ENCODE results near the gene RFX2.
"Not testable (repeated sequence)": the region's sequence is repeated elsewhere in the genome, so short reads cannot be mapped to it uniquely, and the experiment has no call there.

The RFX2 gene

GRCh38 chr19:6110360-6110977 lies at the start of gene RFX2:
RFX2 (minus strand) TSS chr19:6110500; CDS start chr19:6047496, 63,004 bp downstream.
- DNase-seq (ENCODE audit: low read depth in 2 of 2), result peak; percentile 98 to 99

GRCh38 chr19:6156033-6156432 lies 45.7 kb upstream of the RFX2 start:
- DNase-seq (ENCODE audit: low read depth in 2 of 2), result no peak

DNA sequence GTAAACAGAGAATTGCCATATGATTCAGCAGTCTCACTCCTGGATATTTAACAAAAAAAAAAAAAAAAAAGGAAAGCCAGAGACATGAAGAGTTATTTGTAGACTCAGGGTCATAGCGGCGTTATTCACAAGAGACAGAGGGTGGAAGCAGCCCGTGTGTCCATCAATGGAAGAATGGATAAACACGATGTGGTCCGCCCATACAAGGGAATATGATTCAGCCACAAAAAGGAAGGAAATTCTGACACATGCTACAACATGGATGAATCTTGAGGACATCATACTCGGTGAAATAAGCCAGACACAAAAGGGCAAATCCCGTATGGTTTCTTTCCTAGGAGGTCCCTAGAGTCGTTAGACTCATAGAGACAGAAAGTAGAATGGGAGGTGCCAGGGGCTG lies 40.0 kb upstream of the RFX2 start:
- no peak for DNase-seq (ENCODE audit: low read depth in 2 of 2)

- DNase-seq (ENCODE audit: low read depth in 2 of 2), result no peak
These were observed 30.9 kb upstream of the RFX2 start for GRCh38 chr19:6141217-6141616.

DNA sequence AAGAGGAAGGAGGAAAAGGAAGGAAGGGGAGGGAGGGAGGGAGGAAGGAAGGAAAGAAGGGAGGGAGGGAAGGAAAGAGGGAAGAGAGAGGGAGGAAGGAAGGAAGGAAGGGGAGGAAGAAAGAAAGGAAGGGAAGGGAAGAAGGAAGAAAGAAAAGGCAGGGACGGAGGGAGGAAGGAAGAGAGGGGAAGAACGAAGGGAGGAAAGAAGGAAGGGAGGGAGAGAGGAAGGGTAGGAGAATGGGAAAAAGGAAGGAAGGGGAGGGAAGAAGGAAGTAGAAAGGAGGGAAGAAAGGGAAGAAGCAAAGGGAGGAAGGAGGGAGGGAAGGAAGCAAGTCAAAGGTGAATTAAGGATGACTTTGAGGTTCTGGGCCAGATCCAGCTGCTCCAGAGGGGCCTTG lies 28.2 kb upstream of the RFX2 start:
- no peak for DNase-seq (ENCODE audit: low read depth in 2 of 2)

DNA sequence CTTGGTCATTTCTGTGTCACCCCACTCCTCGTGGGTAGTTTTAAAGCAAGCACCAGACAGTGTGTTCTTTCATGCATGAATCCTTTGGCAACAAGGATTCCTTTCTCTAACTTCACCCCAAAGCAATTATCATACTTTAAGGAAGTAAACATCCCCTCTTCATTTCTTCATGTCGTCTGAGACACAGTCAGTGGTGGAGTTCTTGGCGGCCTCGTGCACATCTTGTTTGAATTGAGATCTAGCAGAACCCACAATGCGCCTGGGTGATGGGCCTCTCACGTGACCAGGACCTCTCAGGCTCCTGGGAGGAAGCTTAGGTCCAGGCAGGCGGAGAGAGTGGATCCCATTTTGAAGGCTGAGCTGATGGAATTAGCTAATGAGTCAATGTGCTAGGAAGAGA lies 27.8 kb upstream of the RFX2 start:
- DNase-seq (ENCODE audit: low read depth in 2 of 2), result no peak

GRCh38 chr19:6133231-6133630 lies 22.9 kb upstream of the RFX2 start:
- no peak for DNase-seq (ENCODE audit: low read depth in 2 of 2)

DNA sequence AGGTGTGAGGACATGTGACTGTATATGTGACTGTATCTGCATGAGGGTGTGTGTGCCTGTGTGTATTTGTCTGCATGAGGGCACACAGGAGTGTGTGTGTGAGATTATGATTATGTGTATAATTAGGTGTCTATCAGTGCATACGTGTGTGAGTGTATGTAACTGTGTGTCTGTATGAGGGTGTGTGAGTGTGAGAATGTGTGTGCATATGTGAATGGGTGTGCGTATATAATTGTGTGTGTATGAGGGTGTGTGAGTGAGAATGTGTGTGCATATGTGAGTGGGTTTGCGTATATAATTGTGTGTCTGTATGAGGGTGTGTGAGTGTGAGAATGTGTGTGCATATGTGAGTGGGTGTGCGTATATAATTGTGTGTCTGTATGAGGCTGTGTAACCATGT lies 22.2 kb upstream of the RFX2 start:
- no peak for DNase-seq (ENCODE audit: low read depth in 2 of 2)

DNA sequence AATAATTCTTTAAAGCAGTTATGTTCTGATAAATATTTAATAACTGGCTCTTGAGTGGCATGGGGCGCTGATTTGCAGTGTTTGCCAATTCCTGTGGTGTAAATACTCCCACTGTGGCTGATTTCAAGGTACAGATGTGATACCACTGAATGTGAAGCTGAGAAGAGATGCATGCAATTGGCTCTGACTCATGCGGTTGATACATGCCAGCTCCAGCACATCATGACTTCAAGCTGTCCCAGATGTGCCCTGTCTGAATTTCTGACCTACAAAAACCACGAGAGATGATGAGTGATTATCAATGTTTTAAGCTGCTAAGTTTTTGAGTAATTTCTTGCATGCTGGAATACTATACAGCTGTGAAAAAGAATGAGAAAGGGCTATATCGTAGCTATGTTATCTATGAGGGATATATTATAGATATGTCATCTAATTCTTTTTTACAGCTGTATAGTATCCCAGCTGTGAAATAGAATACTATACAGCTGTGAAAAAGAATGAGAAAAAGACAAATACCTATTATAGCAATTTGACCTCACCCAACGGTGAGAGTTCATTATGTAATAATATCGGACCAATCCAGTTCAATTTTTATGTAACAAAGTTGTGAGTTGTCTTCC lies 17.5 kb upstream of the RFX2 start:
- DNase-seq (ENCODE audit: low read depth in 2 of 2), result no peak

DNA sequence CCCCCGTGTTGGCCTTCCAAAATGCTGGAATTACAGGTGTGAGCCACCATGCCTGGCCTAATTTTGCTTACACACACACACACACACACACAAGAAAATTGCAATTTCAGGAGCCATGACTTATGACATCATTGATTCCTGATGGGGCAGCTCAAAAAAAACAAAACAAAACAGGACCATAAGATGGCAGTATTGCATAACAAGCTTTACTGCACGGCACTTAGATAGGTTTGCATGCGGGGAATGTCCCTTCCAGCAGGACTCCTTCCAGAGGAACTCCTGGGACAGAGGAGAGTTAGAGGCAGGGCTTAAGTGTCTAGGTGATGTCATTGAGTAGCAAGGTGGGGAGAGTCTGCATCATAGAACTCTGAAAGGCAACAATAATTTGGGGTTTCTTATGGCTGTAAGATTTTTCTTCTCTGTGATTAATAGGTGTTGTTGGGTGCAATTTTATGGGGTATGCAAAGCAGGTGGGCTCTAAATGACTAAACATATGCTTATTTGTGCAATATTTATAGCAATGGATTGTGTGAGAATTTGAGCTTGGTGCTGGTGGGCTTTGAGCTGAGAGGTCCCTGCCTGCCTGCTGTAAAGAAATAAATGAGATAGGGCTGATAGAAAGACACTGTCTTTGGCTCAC lies 16.2 kb upstream of the RFX2 start:
- DNase-seq (ENCODE audit: low read depth in 2 of 2), result no peak

GRCh38 chr19:6125571-6125989 lies 15.3 kb upstream of the RFX2 start:
- peak; percentile 34 to 46 for DNase-seq (ENCODE audit: low read depth in 2 of 2)

- DNase-seq (ENCODE audit: low read depth in 2 of 2), result no peak
These were observed 8.7 kb upstream of the RFX2 start for GRCh38 chr19:6119031-6119430.

GRCh38 chr19:6118043-6118442 lies 7.7 kb upstream of the RFX2 start:
- DNase-seq (ENCODE audit: low read depth in 2 of 2), result no peak

- DNase-seq (ENCODE audit: low read depth in 2 of 2), result no peak
These were observed 7.2 kb upstream of the RFX2 start for GRCh38 chr19:6117534-6117933.

DNA sequence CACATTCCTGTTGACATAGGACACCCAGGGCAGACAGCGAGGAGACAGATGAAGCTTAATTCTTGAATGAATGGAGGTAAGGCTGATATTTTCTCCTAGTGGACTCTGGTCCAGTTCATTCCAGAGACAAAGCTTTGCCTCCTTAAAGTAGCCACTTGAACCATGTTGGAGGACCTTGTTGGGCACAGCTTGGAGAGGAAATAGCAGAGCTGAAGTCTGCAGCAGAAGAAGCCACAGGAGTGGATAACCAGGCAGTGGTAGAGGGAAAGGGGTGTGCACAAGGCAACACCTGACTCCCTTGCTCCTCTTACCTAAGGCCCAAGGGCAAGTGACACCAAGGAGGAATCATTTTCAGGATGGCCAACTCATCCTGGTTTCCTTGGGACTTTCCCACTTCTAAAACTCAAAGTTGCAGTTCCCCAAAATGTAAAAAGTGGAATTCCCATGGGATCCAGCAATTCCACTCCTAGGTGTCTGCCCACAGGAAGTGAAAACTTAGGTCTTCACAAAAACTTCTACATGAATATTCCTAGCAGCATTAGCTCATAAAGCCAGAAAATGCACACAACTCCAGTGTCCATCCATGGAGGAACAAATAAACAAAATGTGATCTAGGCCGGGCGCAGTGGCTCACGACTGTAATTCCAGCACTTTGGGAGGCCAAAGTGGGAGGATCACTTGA lies 6.6 kb upstream of the RFX2 start:
- no peak for DNase-seq (ENCODE audit: low read depth in 2 of 2)

- DNase-seq (ENCODE audit: low read depth in 2 of 2), result no peak
These were observed 5.7 kb upstream of the RFX2 start for GRCh38 chr19:6115992-6116391.

DNA sequence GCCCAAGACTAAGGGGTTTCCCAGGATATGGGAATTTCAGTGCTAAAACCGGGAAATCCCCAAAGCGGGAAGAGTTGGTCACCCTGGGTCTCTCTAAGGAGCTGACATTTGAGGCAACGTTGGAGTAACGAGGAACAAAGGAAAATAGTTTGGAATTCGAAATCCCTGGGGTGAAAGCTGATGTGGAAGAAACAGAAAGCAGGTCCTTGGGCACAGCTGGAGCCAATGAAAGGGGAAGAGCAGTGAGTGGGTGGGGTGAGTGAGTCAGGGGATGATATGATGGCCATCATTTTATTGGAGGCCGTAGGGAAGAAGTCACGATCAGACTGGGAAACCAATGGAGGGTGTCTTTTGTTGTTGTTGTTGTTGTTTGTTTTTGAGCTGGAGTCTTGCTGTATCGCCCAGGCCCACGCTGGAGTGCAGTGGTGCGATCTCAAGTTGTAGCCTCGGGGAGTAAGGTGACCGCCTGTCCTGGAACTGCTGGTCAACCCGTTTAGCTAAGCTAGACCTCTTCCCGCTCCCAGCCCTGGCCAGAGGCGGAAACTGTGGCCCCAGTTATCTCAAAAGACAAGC lies 3.4 kb upstream of the RFX2 start:
- no peak for DNase-seq (ENCODE audit: low read depth in 2 of 2)

DNA sequence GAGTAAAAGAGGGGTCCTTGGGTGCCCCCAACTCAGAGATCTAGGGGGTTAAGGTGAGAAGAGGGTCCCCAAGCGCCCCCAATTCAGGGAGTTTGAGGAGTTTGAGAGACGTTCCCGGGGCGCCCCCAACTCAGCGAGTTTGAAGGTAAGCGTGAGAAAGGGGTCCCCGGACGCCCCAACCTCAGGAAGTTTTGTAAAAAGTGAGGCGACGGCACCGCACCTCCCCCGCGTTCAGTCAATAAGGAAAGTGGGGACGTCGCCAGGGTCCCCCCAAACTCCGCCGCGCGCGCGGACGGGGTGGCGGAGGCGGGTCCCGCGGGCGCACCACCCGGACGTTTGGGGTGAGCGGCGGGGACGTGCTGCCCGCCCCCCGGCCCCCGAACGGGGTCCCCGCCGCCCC lies 353 bp downstream of the RFX2 start:
- DNase-seq (ENCODE audit: low read depth in 2 of 2), result no peak

- peak; percentile 43 to 49 for DNase-seq (ENCODE audit: low read depth in 2 of 2)
These were observed 1.3 kb downstream of the RFX2 start for GRCh38 chr19:6108721-6109633.

DNA sequence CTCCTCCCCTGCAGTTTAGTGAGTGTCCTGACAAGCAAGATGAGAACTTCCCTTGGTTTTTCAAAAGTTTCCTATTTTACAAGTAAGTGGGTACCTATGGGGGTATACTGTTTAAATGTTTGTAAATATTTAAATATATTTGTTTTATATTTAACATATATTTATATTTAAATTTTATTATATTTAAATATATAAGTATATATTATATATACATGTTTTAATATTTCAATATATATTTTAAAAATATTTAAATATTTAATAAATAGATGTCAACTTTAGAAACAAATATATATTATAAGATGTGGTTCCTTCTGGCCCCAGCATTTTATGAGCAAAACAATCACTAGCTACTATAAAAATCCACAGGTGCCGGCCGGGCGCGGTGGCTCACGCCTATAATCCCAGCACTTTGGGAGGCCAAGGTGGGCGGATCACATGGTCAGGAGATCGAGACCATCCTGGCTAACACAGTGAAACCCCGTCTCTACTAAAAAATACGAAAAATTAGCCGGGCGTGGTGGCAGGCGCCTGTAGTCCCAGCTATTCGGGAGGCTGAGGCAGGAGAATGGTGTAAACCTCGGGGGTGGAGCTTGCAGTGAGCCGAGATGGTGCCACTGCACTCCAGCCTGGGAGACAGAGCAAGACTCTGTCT lies 3.5 kb downstream of the RFX2 start:
- DNase-seq (ENCODE audit: low read depth in 2 of 2), result not testable (repeated sequence)

DNA sequence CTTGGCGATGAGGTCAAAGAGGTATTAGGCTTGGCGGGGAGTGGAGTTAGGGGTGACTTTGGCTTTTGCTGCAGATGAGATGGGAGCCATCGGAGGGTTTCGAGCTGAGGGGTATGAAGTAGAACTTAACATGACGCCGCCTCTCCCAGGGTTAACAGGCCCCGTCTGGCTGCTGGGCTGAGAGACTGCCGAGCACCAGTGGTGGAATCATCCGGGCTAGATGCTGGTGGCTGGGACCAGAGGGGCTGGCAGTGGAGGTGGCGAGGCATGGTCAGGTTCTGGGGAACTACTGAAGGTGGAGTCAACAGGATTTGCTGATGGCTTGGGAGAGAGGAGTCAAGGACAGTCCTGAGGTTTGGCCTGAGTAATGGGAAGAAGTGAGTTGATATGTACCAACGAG lies 4.9 kb downstream of the RFX2 start:
- DNase-seq (ENCODE audit: low read depth in 2 of 2), result no peak

Measured in activated CD4-positive, alpha-beta T cell treated with anti-CD3 and anti-CD28 coated beads for 24 hours (primary cell).